Naive thymus-derived CD4-positive, alpha-beta T cell (primary cell): Measurements from ENCODE around the gene TMEM120B. TPM values are rescaled to one million over a fixed set of nuclear protein-coding genes. Genes with fewer than 3 reads are reported as not detected.

Experiments used
- ATAC-seq: fragments of 150-1000 bp; cut with Tn5 transposase; 2 replicates; pipeline ENCODE4 v1.10.0; 2021; ENCODE audit warnings: mild to moderate bottlenecking, moderate library complexity
- CTCF ChIA-PET: fragments of 350-600 bp; sonication (Branson Sonifier 250); formaldehyde crosslinking; loops from one replicate; lab custom pipeline; 2021; ENCODE audit warnings: antibody characterized with exemption; lab: Charles Lee
- POLR2A ChIA-PET: fragments of 350-600 bp; sonication (Branson Sonifier 250); formaldehyde crosslinking; loops from one replicate; lab custom pipeline; 2021; ENCODE audit warnings: antibody characterized with exemption, inconsistent platforms; lab: Charles Lee
- DNase-seq, 9 donors: peaks; one replicate each; pipeline versions ENCODE4 v3.0.0 to v3.0.0-alpha.2; 2020 to 2022; ENCODE audit warnings: mixed read lengths in 1 of 9
- H3K27ac ChIP-seq: one replicate; pipeline ENCODE4 v1.7.0; 2013; ENCODE audit warnings: mild to moderate bottlenecking, low read depth, low read length, moderate library complexity
- H3K27me3 ChIP-seq, 2 donors: one replicate each; pipeline ENCODE4 v1.7.0; 2013; ENCODE audit warnings: low read length in 2 of 2, mild to moderate bottlenecking in 2 of 2, moderate library complexity in 2 of 2; ENCODE audit not compliant: control insufficient read depth in 2 of 2, insufficient read depth in 2 of 2
- H3K36me3 ChIP-seq, 3 experiments: 1 replicate in 2 of 3; 2 replicates in 1 of 3; pipeline ENCODE4 v1.7.0; 2013; ENCODE audit warnings: low read length in 3 of 3, mild to moderate bottlenecking in 3 of 3, moderate library complexity in 1 of 3; ENCODE audit not compliant: insufficient read depth in 3 of 3, control insufficient read depth in 2 of 3
- H3K4me1 ChIP-seq, 2 donors: one replicate each; pipeline ENCODE4 v1.7.0; 2013; ENCODE audit warnings: low read length in 2 of 2, mild to moderate bottlenecking in 2 of 2, moderate library complexity in 1 of 2; ENCODE audit not compliant: control insufficient read depth in 2 of 2, insufficient read depth in 2 of 2
- H3K4me3 ChIP-seq: 2 replicates; pipeline ENCODE4 v1.7.0; 2013; ENCODE audit warnings: mild to moderate bottlenecking, low read length
- H3K9me3 ChIP-seq, 3 experiments: 1 replicate in 2 of 3; 2 replicates in 1 of 3; pipeline ENCODE4 v1.7.0; 2013; ENCODE audit warnings: low read length in 3 of 3; ENCODE audit not compliant: control insufficient read depth in 2 of 3
- H3K27ac Mint-ChIP-seq, 9 donors: one replicate each; pipeline ENCODE4 v1.8.0; 2020 to 2022; ENCODE audit warnings: mixed read lengths in 9 of 9, mild to moderate bottlenecking in 8 of 9, moderate library complexity in 5 of 9, inconsistent platforms in 2 of 9
- H3K27me3 Mint-ChIP-seq, 5 donors: one replicate each; pipeline ENCODE4 v1.8.0; 2021 to 2022; ENCODE audit warnings: mixed read lengths in 5 of 5, mild to moderate bottlenecking in 1 of 5
- H3K36me3 Mint-ChIP-seq, 5 donors: one replicate each; pipeline ENCODE4 v1.8.0; 2020 to 2022; ENCODE audit warnings: mixed read lengths in 5 of 5, mild to moderate bottlenecking in 3 of 5, inconsistent platforms in 1 of 5
- H3K4me1 Mint-ChIP-seq, 7 donors: one replicate each; pipeline ENCODE4 v1.8.0; 2020 to 2022; ENCODE audit warnings: mixed read lengths in 7 of 7, mild to moderate bottlenecking in 3 of 7, inconsistent platforms in 1 of 7
- H3K4me3 Mint-ChIP-seq, 10 donors: one replicate each; pipeline ENCODE4 v1.8.0; 2020 to 2022; ENCODE audit warnings: mild to moderate bottlenecking in 10 of 10, mixed read lengths in 10 of 10, moderate library complexity in 6 of 10, inconsistent platforms in 2 of 10
- H3K9me3 Mint-ChIP-seq, 11 donors: one replicate each; pipeline ENCODE4 v1.8.0; 2020 to 2022; ENCODE audit warnings: mixed read lengths in 11 of 11, mild to moderate bottlenecking in 4 of 11, inconsistent platforms in 1 of 11, moderate library complexity in 1 of 11
- intact Hi-C, 2 donors: fragments of 100-400 bp; cut with micrococcal nuclease; formaldehyde crosslinking; loops; one replicate each; pipeline ENCODE4 v1.15.1; 2023
- polyA plus RNA-seq, 2 donors: library from polyadenylated mRNA; unstranded; fragments of 300-500 nt; fragmentation: Illumina TruSeq; gene quantifications; one replicate each; pipeline ENCODE4 v1.2.3, GENCODE V29; 2021
- total RNA-seq, 6 experiments: library from RNA in 5 of 6; stranded (reverse) in 5 of 6; gene quantifications; 1 replicate in 5 of 6; 2 replicates in 1 of 6; pipeline ENCODE4 v1.2.3 and lab custom pipeline; 2021 to 2026

TMEM120B gene
- total and polyA plus RNA-seq, 7 experiments from 2014 or later: 1.3 to 14.3 (median 8.9) TPM

DNA sequence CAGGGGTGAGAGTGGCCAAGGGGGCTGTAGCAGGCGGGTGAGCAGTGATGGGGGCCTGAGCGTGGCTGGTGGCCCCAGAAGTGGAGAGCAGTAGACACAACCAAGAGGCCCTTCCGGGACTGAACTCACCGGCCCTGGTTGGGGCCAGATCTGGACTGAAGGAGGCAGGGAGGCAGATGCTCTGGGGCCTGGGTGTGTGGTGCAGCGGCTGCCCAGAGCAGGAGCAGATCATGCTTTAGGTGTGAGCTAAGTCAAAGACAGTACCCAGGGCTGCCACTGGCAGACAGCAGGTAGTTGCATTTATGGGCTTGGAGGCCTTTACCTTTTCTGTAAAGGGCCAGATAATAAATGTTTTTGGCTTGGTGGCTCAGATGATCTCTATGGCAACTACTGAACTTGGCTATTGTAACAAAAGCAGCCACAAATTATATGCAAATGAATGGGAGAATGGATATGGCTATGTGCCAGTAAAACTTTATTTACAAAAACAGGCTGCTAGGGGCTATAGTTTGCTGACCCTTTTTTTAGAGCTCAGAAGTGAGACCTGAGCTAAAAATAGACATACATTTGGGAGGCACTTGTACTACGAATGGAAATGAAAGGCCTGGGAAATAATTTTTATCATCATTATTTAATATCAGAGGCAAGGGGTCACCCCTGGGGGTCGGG lies 116.8 kb downstream of the TMEM120B start:
- H3K36me3 ChIP-seq: peaks cover 12 to 77% (median 14%) of the 10 kb centered on the region in 3 experiments
- no peaks in the 10 kb centered on the region for H3K27me3 ChIP-seq
- DNase-seq: no peak
- ChIA-PET POLR2A (interaction anchor here (0.6 to 0.7 kb wide), 3 partner anchors 35 to 1454 kb away, joined by 3 to 4 read pairs (median 3); no protein-coding TSS in a partner anchor), CTCF (no interaction called here)
- intact Hi-C loops: no loop called here
- H3K27ac Mint-ChIP-seq: peak overlapping the region in 4 of 9 donors; percentile 48 to 80 (median 74)
- no peak overlapping the region for H3K4me3 ChIP-seq
- H3K27ac ChIP-seq: no peak overlapping the region
- H3K4me3 Mint-ChIP-seq: peak overlapping the region in 1 of 10 donors; percentile 53
- no peaks in the 10 kb centered on the region for H3K27me3 Mint-ChIP-seq
- H3K9me3 ChIP-seq: no peaks in the 10 kb centered on the region
- ATAC-seq: no peak
- H3K36me3 Mint-ChIP-seq: peaks cover 8 to 36% (median 24%) of the 10 kb centered on the region in 5 donors
- H3K4me1 ChIP-seq: no peaks in the 10 kb centered on the region
- peaks cover 0 to 10% (median 6%) of the 10 kb centered on the region in 7 donors for H3K4me1 Mint-ChIP-seq
- H3K9me3 Mint-ChIP-seq: peaks cover 0 to 6% (median 0%) of the 10 kb centered on the region in 11 donors

DNA sequence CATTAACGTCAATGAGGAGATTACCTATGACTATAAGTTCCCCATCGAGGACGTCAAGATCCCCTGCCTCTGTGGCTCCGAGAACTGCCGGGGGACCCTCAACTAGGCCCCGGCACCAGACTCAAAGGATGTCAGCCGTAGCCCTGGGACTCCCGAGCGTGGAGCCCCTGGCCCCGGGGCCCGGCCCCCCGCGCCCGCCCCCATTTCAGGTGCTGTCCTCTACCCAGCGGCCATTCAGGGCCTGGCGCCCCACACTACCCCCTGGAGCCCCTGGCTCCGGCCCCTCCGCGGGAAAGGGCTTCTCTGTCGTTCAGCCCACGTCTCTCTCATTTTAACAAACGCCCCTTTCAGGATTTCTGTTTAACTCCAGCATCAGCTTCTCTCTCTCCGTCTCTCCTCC lies 117.6 kb downstream of the TMEM120B start:
- no peak for DNase-seq
- Mint-ChIP-seq H3K4me1 (peaks cover 0 to 10% (median 6%) of the 10 kb centered on the region in 7 donors), H3K4me3 (no peak overlapping the region), H3K27ac (peak overlapping the region in 2 of 9 donors; percentile 26 to 33), H3K9me3 (peaks cover 0 to 6% (median 0%) of the 10 kb centered on the region in 11 donors), H3K36me3 (peaks cover 8 to 36% (median 24%) of the 10 kb centered on the region in 5 donors), H3K27me3 (no peaks in the 10 kb centered on the region)
- ChIA-PET POLR2A (interaction anchor here (0.6 kb wide), 1 partner anchor 953 kb away, joined by 3 read pairs; no protein-coding TSS in a partner anchor), CTCF (no interaction called here)
- Histone ChIP-seq H3K27me3 (no peaks in the 10 kb centered on the region), H3K36me3 (peaks cover 12 to 69% (median 14%) of the 10 kb centered on the region in 3 experiments), H3K9me3 (no peaks in the 10 kb centered on the region), H3K27ac (no peak overlapping the region), H3K4me3 (no peak overlapping the region), H3K4me1 (no peaks in the 10 kb centered on the region)
- intact Hi-C loops: no loop called here
- no peak for ATAC-seq

DNA sequence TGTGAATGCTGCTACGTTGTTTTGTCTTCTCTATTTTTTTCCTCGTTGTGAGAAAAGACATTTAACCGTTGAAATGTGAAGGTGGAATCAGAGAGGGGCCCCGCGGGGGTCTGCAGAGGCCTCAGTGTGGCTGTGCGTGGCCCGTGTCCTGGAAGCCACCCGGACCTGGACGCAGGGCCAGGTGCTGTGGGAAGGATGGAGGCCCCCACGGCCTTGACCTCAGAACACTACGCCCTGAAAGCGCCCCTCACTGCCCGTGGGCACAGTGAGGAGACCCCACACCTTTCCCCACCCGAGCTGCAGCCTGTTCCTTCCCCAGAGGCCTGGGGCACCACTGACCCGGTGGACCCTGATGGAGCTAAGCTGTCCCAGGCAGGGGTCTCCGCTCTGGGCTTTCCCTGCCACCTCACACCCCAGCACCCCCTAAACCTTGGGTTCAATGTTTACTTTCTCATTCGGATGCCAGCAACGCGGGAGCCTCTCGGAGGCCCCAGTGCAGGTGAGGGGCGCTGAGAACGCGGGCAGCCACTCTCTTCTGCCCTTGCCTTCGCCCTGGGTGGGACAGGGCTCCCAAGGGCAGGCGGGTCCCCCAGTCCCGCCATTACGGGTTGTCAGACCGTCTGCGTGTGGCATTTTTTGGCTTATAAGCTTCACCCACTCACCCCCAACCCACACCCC lies 118.2 kb downstream of the TMEM120B start:
- Histone ChIP-seq H3K4me1 (no peaks in the 10 kb centered on the region), H3K4me3 (no peak overlapping the region), H3K27me3 (no peaks in the 10 kb centered on the region), H3K9me3 (no peaks in the 10 kb centered on the region), H3K27ac (no peak overlapping the region), H3K36me3 (peaks cover 12 to 65% (median 14%) of the 10 kb centered on the region in 3 experiments)
- intact Hi-C loops: no loop called here
- Mint-ChIP-seq H3K36me3 (peaks cover 8 to 36% (median 24%) of the 10 kb centered on the region in 5 donors), H3K4me1 (peaks cover 0 to 10% (median 6%) of the 10 kb centered on the region in 7 donors), H3K4me3 (no peak overlapping the region), H3K9me3 (peaks cover 0 to 6% (median 0%) of the 10 kb centered on the region in 11 donors), H3K27ac (peak overlapping the region in 3 of 9 donors; percentile 26 to 56 (median 33)), H3K27me3 (no peaks in the 10 kb centered on the region)
- ATAC-seq (no peak), DNase-seq (peak in 1 of 9 donors; percentile 6)
- POLR2A ChIA-PET: interaction anchor here (0.9 kb wide), 1 partner anchor 19 kb away, joined by 3 read pairs; no protein-coding TSS in a partner anchor
- CTCF ChIA-PET: no interaction called here

Other genes starting within 250 kb of the TMEM120B start
- 10 to 100 TPM; 66.4 to 91.7 (median 80.7) TPM for gene KDM2B, start 131.7 kb upstream of the TMEM120B start, total RNA-seq
- 10 to 100 TPM; 12.6 to 22.5 TPM for gene KDM2B, start 131.7 kb upstream of the TMEM120B start, polyA plus RNA-seq
- 10 to 100 TPM; 34.4 to 73.5 (median 50.6) TPM for gene ORAI1, start 86.2 kb upstream of the TMEM120B start, total RNA-seq
- gene ORAI1, start 86.2 kb upstream of the TMEM120B start, polyA plus RNA-seq: 100 to 1,000 TPM; 180 to 256 TPM
- gene MORN3, start 43.1 kb upstream of the TMEM120B start, total RNA-seq: 10 to 100 TPM in 2 of 5 experiments, 1 to 10 TPM in 3; 2.3 to 19.2 (median 9.6) TPM
- 1 to 10 TPM; 2.3 to 8.7 TPM for gene MORN3, start 43.1 kb upstream of the TMEM120B start, polyA plus RNA-seq
- gene RHOF, start 80.9 kb downstream of the TMEM120B start, total RNA-seq: 100 to 1,000 TPM; 121 to 164 (median 134) TPM
- gene RHOF, start 80.9 kb downstream of the TMEM120B start, polyA plus RNA-seq: 100 to 1,000 TPM in 1 of 2 donors, 10 to 100 TPM in 1; 69.2 to 115 TPM
- 100 to 1,000 TPM in 1 of 5 experiments, 10 to 100 TPM in 4; 35.1 to 124 (median 79.2) TPM for gene SETD1B, start 91.3 kb downstream of the TMEM120B start, total RNA-seq
- 1 to 10 TPM; 2.1 to 4.3 TPM for gene SETD1B, start 91.3 kb downstream of the TMEM120B start, polyA plus RNA-seq
- not detected for gene HPD, start 146.1 kb downstream of the TMEM120B start, total RNA-seq
- gene HPD, start 146.1 kb downstream of the TMEM120B start, polyA plus RNA-seq: not detected
- 10 to 100 TPM; 36.7 to 55.2 (median 46.9) TPM for gene PSMD9, start 176.0 kb downstream of the TMEM120B start, total RNA-seq
- 10 to 100 TPM; 85.3 to 92.6 TPM for gene PSMD9, start 176.0 kb downstream of the TMEM120B start, polyA plus RNA-seq
- 1 to 10 TPM in 2 of 5 experiments, under 1 TPM in 3; 0.38 to 1.5 (median 0.88) TPM for gene CFAP251, start 205.8 kb downstream of the TMEM120B start, total RNA-seq
- not detected for gene CFAP251, start 205.8 kb downstream of the TMEM120B start, polyA plus RNA-seq